GM21723 (cell line): ENCODE measurements around the gene WDR86.

Experiments used
- ATAC-seq: cut with Tn5 transposase; IDR thresholded peaks from one replicate; pipeline ENCODE4 v1.9.1; 2021; ENCODE audit warnings: mild to moderate bottlenecking, moderate library complexity; ENCODE audit not compliant: unreplicated experiment

Gene WDR86

GRCh38 chr7:151409667-151410404 lies at the start of gene WDR86:
Gene WDR86 (minus strand): TSS chr7:151410038. CDS start chr7:151409589, 449 bp downstream.
- ATAC-seq = no peak

GRCh38 chr7:151457534-151457933 lies 47.7 kb upstream of the WDR86 start:
- ATAC-seq = no peak

- no peak for ATAC-seq
Observed at GRCh38 chr7:151456782-151457181, 46.9 kb upstream of the WDR86 start.

GRCh38 chr7:151456276-151456675 lies 46.4 kb upstream of the WDR86 start:
- ATAC-seq = no peak

- ATAC-seq = no peak
Observed at GRCh38 chr7:151455690-151456089, 45.9 kb upstream of the WDR86 start.

- ATAC-seq = no peak
Observed at GRCh38 chr7:151454932-151455530, 45.2 kb upstream of the WDR86 start.

- ATAC-seq = no peak
Observed at GRCh38 chr7:151454305-151454704, 44.5 kb upstream of the WDR86 start.

GRCh38 chr7:151453326-151453791 lies 43.5 kb upstream of the WDR86 start:
- no peak for ATAC-seq

GRCh38 chr7:151452680-151453325 lies 43.0 kb upstream of the WDR86 start:
- no peak for ATAC-seq

- no peak for ATAC-seq
Observed at GRCh38 chr7:151451626-151452571, 42.1 kb upstream of the WDR86 start.

GRCh38 chr7:151451156-151451555 lies 41.3 kb upstream of the WDR86 start:
- ATAC-seq = no peak

GRCh38 chr7:151449990-151450389 lies 40.2 kb upstream of the WDR86 start:
- no peak for ATAC-seq

- ATAC-seq = peak; percentile 76
Observed at GRCh38 chr7:151448261-151449252, 38.7 kb upstream of the WDR86 start.

- ATAC-seq = no peak
Observed at GRCh38 chr7:151447901-151448260, 38.0 kb upstream of the WDR86 start.

GRCh38 chr7:151447312-151447711 lies 37.5 kb upstream of the WDR86 start:
- ATAC-seq = no peak

GRCh38 chr7:151446412-151446811 lies 36.6 kb upstream of the WDR86 start:
- no peak for ATAC-seq

- no peak for ATAC-seq
Observed at GRCh38 chr7:151444632-151445031, 34.8 kb upstream of the WDR86 start.

- ATAC-seq = no peak
Observed at GRCh38 chr7:151442776-151443496, 33.1 kb upstream of the WDR86 start.

- ATAC-seq = no peak
Observed at GRCh38 chr7:151440799-151441445, 31.1 kb upstream of the WDR86 start.
